ENCODE results near the gene ITGA1. TPM values are rescaled to one million over a fixed set of nuclear protein-coding genes. Genes with fewer than 3 reads are reported as not detected.

Gene ITGA1
- total and polyA plus RNA-seq, 2 donors (not counting 1 experiment from before 2014, with no cell fraction given), result 0.74 TPM; not detected in 1

DNA sequence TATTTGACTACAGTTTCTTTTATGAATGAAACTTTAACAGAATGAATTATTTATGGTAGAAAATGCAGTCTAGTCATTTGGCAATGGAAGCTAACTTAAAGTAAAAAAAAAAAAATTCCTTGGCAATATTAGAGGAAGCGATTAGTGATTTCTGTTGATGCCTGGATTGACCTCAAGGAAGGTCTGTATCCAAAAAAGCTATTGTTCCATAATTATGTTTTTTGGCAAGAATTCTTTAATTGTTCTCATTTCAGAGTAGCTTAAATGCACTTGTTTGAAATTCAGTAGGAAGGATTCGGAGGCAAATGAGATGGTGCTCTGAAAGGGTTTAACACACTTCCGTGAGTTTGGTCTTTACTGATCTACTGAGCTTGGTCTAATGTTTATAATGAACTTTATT lies 61.8 kb downstream of the ITGA1 start:
- CTCF ChIA-PET, result no interaction called here

DNA sequence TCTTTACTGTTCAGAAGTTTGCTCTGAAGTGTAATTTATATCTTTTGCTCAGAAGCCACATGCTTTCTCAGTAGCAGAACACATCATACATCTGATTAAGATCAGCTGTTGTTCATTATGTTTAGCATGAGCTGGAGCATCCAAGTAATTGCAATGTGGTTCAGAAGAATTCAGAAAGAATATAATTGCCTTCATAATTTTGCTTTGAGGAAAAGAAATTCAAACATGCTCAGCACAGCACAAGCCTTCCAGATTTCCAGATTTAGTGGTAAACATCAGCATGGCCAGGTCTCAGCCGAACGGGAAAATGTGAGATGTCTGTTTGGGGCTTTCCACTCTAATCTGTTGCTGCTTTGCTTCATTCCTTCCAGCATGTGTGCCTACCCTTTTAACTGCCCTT lies 65.9 kb downstream of the ITGA1 start:
- no peaks in the 10 kb centered on the region for H3K9me3 ChIP-seq (ENCODE audit: control extremely low read depth in 1 of 3, control insufficient read depth in 2 of 3, insufficient read depth in 1 of 3, low read length in 2 of 3)
- no CpG with 5 or more reads among the region's 2 CpGs for WGBS (ENCODE audit: insufficient coverage)
- DNase-seq (no peak), ATAC-seq (ENCODE audit: low read depth) (no peak)
- H3K4me1 Mint-ChIP-seq, result no peaks in the 10 kb centered on the region
- no peak overlapping the region for H3K4me3 Mint-ChIP-seq
- TF ChIP-seq EZH2 (IDR thresholded peaks at IDR 0.05; ENCODE audit: borderline replicate concordance, insufficient read depth, low read depth, low read length, poor library complexity, severe bottlenecking), result no peak
- TF ChIP-seq, protein P1, sequence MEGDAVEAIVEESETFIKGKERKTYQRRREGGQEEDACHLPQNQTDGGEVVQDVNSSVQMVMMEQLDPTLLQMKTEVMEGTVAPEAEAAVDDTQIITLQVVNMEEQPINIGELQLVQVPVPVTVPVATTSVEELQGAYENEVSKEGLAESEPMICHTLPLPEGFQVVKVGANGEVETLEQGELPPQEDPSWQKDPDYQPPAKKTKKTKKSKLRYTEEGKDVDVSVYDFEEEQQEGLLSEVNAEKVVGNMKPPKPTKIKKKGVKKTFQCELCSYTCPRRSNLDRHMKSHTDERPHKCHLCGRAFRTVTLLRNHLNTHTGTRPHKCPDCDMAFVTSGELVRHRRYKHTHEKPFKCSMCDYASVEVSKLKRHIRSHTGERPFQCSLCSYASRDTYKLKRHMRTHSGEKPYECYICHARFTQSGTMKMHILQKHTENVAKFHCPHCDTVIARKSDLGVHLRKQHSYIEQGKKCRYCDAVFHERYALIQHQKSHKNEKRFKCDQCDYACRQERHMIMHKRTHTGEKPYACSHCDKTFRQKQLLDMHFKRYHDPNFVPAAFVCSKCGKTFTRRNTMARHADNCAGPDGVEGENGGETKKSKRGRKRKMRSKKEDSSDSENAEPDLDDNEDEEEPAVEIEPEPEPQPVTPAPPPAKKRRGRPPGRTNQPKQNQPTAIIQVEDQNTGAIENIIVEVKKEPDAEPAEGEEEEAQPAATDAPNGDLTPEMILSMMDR (IDR thresholded peaks at IDR 0.05), result no peak
- peaks cover 0 to 5% (median 0%) of the 10 kb centered on the region in 4 experiments for H3K27me3 ChIP-seq (replicated peaks in 1 of 4; ENCODE audit: control extremely low read depth in 1 of 4, control insufficient read depth in 3 of 4, insufficient read depth in 4 of 4, low read length in 3 of 4)
- no peak overlapping the region for H3K4me3 ChIP-seq (ENCODE audit: control extremely low read depth in 1 of 5, extremely low read depth in 1 of 5, insufficient read depth in 1 of 5, low read depth in 2 of 5, low read length in 4 of 5)
- H3K9ac ChIP-seq (ENCODE audit: low read length), result no peak overlapping the region
- H3K9me3 Mint-ChIP-seq (ENCODE audit: insufficient read depth), result no peaks in the 10 kb centered on the region
- H4K20me1 ChIP-seq (ENCODE audit: control insufficient read depth, insufficient read depth, low read length, poor library complexity, severe bottlenecking), result no peaks in the 10 kb centered on the region
- H3K4me1 ChIP-seq (ENCODE audit: control insufficient read depth in 2 of 2, insufficient read depth in 2 of 2, low read length in 2 of 2), result no peaks in the 10 kb centered on the region
- H3K27ac Mint-ChIP-seq, result no peak overlapping the region
- no peaks in the 10 kb centered on the region for H3K36me3 ChIP-seq (replicated peaks in 1 of 2; ENCODE audit: control extremely low read depth in 1 of 2, control insufficient read depth in 1 of 2, extremely low read depth in 1 of 2, insufficient read depth in 2 of 2, low read length in 1 of 2)
- no peak overlapping the region for H3K27ac ChIP-seq (ENCODE audit: low read length in 2 of 2)
- H2AFZ ChIP-seq (ENCODE audit: insufficient read depth, low read depth, low read length, poor library complexity, severe bottlenecking), result no peak overlapping the region
- H3K4me2 ChIP-seq (replicated peaks; ENCODE audit: low read depth, low read length, poor library complexity, severe bottlenecking), result no peak overlapping the region
- no peaks in the 10 kb centered on the region for H3K27me3 Mint-ChIP-seq
- ChIA-PET POLR2A (no interaction called here), CTCF (no interaction called here)
- intact Hi-C loops (cut with micrococcal nuclease), result no loop called here
- H3K79me2 ChIP-seq (ENCODE audit: control insufficient read depth, insufficient read depth, low read length), result no peaks in the 10 kb centered on the region

More for the DNA sequence above, 61.8 kb downstream of the ITGA1 start:
- no peak overlapping the region for H2AFZ ChIP-seq (ENCODE audit: insufficient read depth, low read depth, low read length, poor library complexity, severe bottlenecking)
- no peak overlapping the region for H3K4me3 ChIP-seq (ENCODE audit: control extremely low read depth in 1 of 5, extremely low read depth in 1 of 5, insufficient read depth in 1 of 5, low read depth in 2 of 5, low read length in 4 of 5)
- no peaks in the 10 kb centered on the region for H4K20me1 ChIP-seq (ENCODE audit: control insufficient read depth, insufficient read depth, low read length, poor library complexity, severe bottlenecking)
- peaks cover 0 to 5% (median 0%) of the 10 kb centered on the region in 4 experiments for H3K27me3 ChIP-seq (replicated peaks in 1 of 4; ENCODE audit: control extremely low read depth in 1 of 4, control insufficient read depth in 3 of 4, insufficient read depth in 4 of 4, low read length in 3 of 4)
- TF ChIP-seq, protein P1 (IDR thresholded peaks at IDR 0.05), result no peak
- TF ChIP-seq EZH2 (IDR thresholded peaks at IDR 0.05; ENCODE audit: borderline replicate concordance, insufficient read depth, low read depth, low read length, poor library complexity, severe bottlenecking), result no peak
- no peaks in the 10 kb centered on the region for H3K27me3 Mint-ChIP-seq
- ATAC-seq (ENCODE audit: low read depth) (no peak), DNase-seq (no peak)
- no peaks in the 10 kb centered on the region for H3K4me1 ChIP-seq (ENCODE audit: control insufficient read depth in 2 of 2, insufficient read depth in 2 of 2, low read length in 2 of 2)
- H3K27ac ChIP-seq (ENCODE audit: low read length in 2 of 2), result no peak overlapping the region
- 100% methylated on average over 3 of the region's 3 CpGs for WGBS (ENCODE audit: insufficient coverage)
- H3K9me3 ChIP-seq (ENCODE audit: control extremely low read depth in 1 of 3, control insufficient read depth in 2 of 3, insufficient read depth in 1 of 3, low read length in 2 of 3), result no peaks in the 10 kb centered on the region
- no peaks in the 10 kb centered on the region for H3K79me2 ChIP-seq (ENCODE audit: control insufficient read depth, insufficient read depth, low read length)
- POLR2A ChIA-PET, result no interaction called here
- H3K4me3 Mint-ChIP-seq, result no peak overlapping the region
- no peaks in the 10 kb centered on the region for H3K9me3 Mint-ChIP-seq (ENCODE audit: insufficient read depth)
- no peaks in the 10 kb centered on the region for H3K4me1 Mint-ChIP-seq
- H3K9ac ChIP-seq (ENCODE audit: low read length), result no peak overlapping the region
- no peak overlapping the region for H3K27ac Mint-ChIP-seq
- no peak overlapping the region for H3K4me2 ChIP-seq (replicated peaks; ENCODE audit: low read depth, low read length, poor library complexity, severe bottlenecking)
- no peaks in the 10 kb centered on the region for H3K36me3 ChIP-seq (replicated peaks in 1 of 2; ENCODE audit: control extremely low read depth in 1 of 2, control insufficient read depth in 1 of 2, extremely low read depth in 1 of 2, insufficient read depth in 2 of 2, low read length in 1 of 2)
- intact Hi-C loops (cut with micrococcal nuclease), result no loop called here

Measured in B cell (primary cell).